ENCODE measurements around the gene ALOX12B. TPM values are rescaled to one million over a fixed set of nuclear protein-coding genes. Genes with fewer than 3 reads are reported as not detected.

Gene ALOX12B
- total and polyA plus RNA-seq, 2 of the 8 experiments (the other 6 are each of a cell fraction or from before 2014, with no cell fraction given) = 0.86 TPM; not detected in 1

GRCh38 chr17:8039611-8040168 is 47.8 kb downstream of the ALOX12B start:
- H3K9ac ChIP-seq (replicated peaks in 1 of 4; ENCODE audit: extremely low read depth in 1 of 4, low read depth in 3 of 4, low read length in 3 of 4) = no peak overlapping the region
- no peak overlapping the region for H4K5ac ChIP-seq (ENCODE audit: insufficient read length, low read depth, low read length)
- no peak overlapping the region for H2BK120ac ChIP-seq (replicated peaks; ENCODE audit: low read depth, low read length)
- peak overlapping the region in 2 of 4 experiments; percentile 22 to 64; a peak in 5 of 8 replicates for H3K4me3 ChIP-seq (ENCODE audit: extremely low read depth in 1 of 4, insufficient read depth in 2 of 4, low read depth in 3 of 4, low read length in 4 of 4)
- no peaks in the 10 kb centered on the region; a peak in 1 of 8 replicates for H3K36me3 ChIP-seq (ENCODE audit: control insufficient read depth in 2 of 4, insufficient read depth in 4 of 4, low read length in 3 of 4)
- H3K4me2 ChIP-seq (ENCODE audit: insufficient read depth in 1 of 2, low read depth in 2 of 2, low read length in 2 of 2) = peak overlapping the region; percentile 70 to 99
- H3K18ac ChIP-seq (ENCODE audit: extremely low read depth, low read length) = 0 out of 2 replicates have a peak overlapping the region, but pooled peaks have one; percentile 7
- no peak for DNase-seq (ENCODE audit: low read depth in 1 of 2, low spot score in 2 of 2)
- H3K14ac ChIP-seq (ENCODE audit: insufficient read length) = no peak overlapping the region
- H3K79me1 ChIP-seq (ENCODE audit: low read depth, low read length) = no peaks in the 10 kb centered on the region
- no peak overlapping the region for H4K8ac ChIP-seq (ENCODE audit: extremely low read depth, insufficient read depth, low read length)
- no peak overlapping the region for H2BK12ac ChIP-seq (ENCODE audit: low read depth, low read length)
- no peak overlapping the region for H2BK5ac ChIP-seq (ENCODE audit: low read depth, low read length)
- no peak for FAIRE-seq
- H2AK5ac ChIP-seq (ENCODE audit: low read depth, low read length) = no peak overlapping the region
- 58% methylated on average over 5 of the region's 11 CpGs; no CpG with 5 or more reads in 1 of the 2 experiments for WGBS, 2 experiments (ENCODE audit: extremely low coverage in 1 of 2, insufficient coverage in 1 of 2, insufficient read length in 1 of 2, insufficient replicate concordance in 2 of 2, low coverage in 1 of 2, low lambda C conversion rate in 2 of 2, missing lambda C conversion rate in 1 of 2)
- no peaks in the 10 kb centered on the region for H3K9me3 ChIP-seq (ENCODE audit: insufficient read depth in 2 of 2, low read depth in 1 of 2, low read length in 1 of 2)
- H3K23ac ChIP-seq (ENCODE audit: insufficient read length) = no peak overlapping the region
- ChIA-PET CTCF (ENCODE audit: partially characterized antibody) (interaction anchor here (1.0 to 6.0 kb wide), 11 partner anchors 17 to 134 kb away, joined by 3 to 141 read pairs (median 8); no protein-coding TSS in a partner anchor), POLR2A (ENCODE audit: partially characterized antibody) (interaction anchor here (0.7 to 1.4 kb wide), 4 partner anchors 15 to 111 kb away, joined by 3 to 4 read pairs (median 3); no protein-coding TSS in a partner anchor)
- H3K56ac ChIP-seq (replicated peaks; ENCODE audit: insufficient read length, low read depth, low read length) = no peak overlapping the region
- peak overlapping the region; percentile 32; the same call in 1 of the 2 replicates for H2AFZ ChIP-seq (ENCODE audit: low read length)
- H4K20me1 ChIP-seq (replicated peaks in 1 of 2; ENCODE audit: control insufficient read depth in 1 of 2, insufficient read depth in 2 of 2, low read length in 2 of 2) = no peaks in the 10 kb centered on the region
- H4K91ac ChIP-seq (replicated peaks; ENCODE audit: insufficient read length, low read length) = peak overlapping the region; percentile 14
- H3K4ac ChIP-seq (replicated peaks; ENCODE audit: insufficient read length, low read depth, low read length) = no peak overlapping the region
- no peak overlapping the region for H2BK20ac ChIP-seq (ENCODE audit: low read length)
- H3K79me2 ChIP-seq (ENCODE audit: control insufficient read depth in 1 of 2, insufficient read depth in 2 of 2, low read length in 2 of 2) = no peaks in the 10 kb centered on the region
- 0 out of 2 replicates have a peak overlapping the region, but pooled peaks have one; percentile 19 for H2BK15ac ChIP-seq (ENCODE audit: low read length)
- H3K27ac ChIP-seq (ENCODE audit: low read depth, low read length) = no peak overlapping the region
- peaks cover 0 to 10% (median 6%) of the 10 kb centered on the region in 4 experiments; a peak in 5 of 7 replicates for H3K4me1 ChIP-seq (replicated peaks in 1 of 4; ENCODE audit: control insufficient read depth in 3 of 4, insufficient read depth in 4 of 4, low read length in 3 of 4)
- peaks cover 0 to 9% (median 4%) of the 10 kb centered on the region in 4 experiments; a peak in 3 of 7 replicates for H3K27me3 ChIP-seq (replicated peaks in 1 of 4; ENCODE audit: control insufficient read depth in 3 of 4, extremely low read depth in 1 of 4, insufficient read depth in 3 of 4, low read length in 3 of 4)
- H3K23me2 ChIP-seq (ENCODE audit: low read depth, low read length) = peaks cover 4% of the 10 kb centered on the region; the same call in 1 of the 2 replicates
- TF ChIP-seq SIX5 (IDR thresholded peaks at IDR 0.05; ENCODE audit: low read depth, low read length) = no peak
- no peak for TF ChIP-seq FOSL1 (IDR thresholded peaks at IDR 0.05; ENCODE audit: insufficient read depth, low read depth, low read length)
- no peak for TF ChIP-seq SIN3A (conservative IDR thresholded peaks at IDR 0.05 in 1 of 2, IDR thresholded peaks at IDR 0.05 in 1 of 2; ENCODE audit: low read depth in 1 of 2, low read length in 2 of 2)
- no peak for TF ChIP-seq RXRA (IDR thresholded peaks at IDR 0.05; ENCODE audit: insufficient read depth, low read depth, low read length)
- TF ChIP-seq BRCA1 (IDR thresholded peaks at IDR 0.05; ENCODE audit: low read depth, low read length) = no peak
- no peak for TF ChIP-seq POLR2AphosphoS5 (IDR thresholded peaks at IDR 0.05; ENCODE audit: low read depth, low read length)
- no peak for TF ChIP-seq POLR2A (IDR thresholded peaks at IDR 0.05; ENCODE audit: control extremely low read depth in 1 of 2, low read depth in 2 of 2, low read length in 2 of 2)
- no peak for TF ChIP-seq USF2 (IDR thresholded peaks at IDR 0.05; ENCODE audit: low read length)
- TF ChIP-seq TAF1 (IDR thresholded peaks at IDR 0.05; ENCODE audit: low read depth, low read length) = no peak
- TF ChIP-seq BACH1 (IDR thresholded peaks at IDR 0.05; ENCODE audit: low read length) = no peak
- no peak for TF ChIP-seq PHF8 (conservative IDR thresholded peaks at IDR 0.05; ENCODE audit: low read depth, low read length)
- no peak for TF ChIP-seq CEBPB (IDR thresholded peaks at IDR 0.05; ENCODE audit: low read depth, low read length)
- no peak for TF ChIP-seq CHD1 (IDR thresholded peaks at IDR 0.05; ENCODE audit: low read depth, low read length)
